Natural killer cell (primary cell): ENCODE measurements around the gene VPS4B. TPM values are rescaled to one million over a fixed set of nuclear protein-coding genes. Genes with fewer than 3 reads are reported as not detected.
A peak's percentile ranks its signal among the peaks of the same experiment; 100 is the strongest.
"Not testable (repeated sequence)": the region's sequence is repeated elsewhere in the genome, so short reads cannot be mapped to it uniquely, and the experiment has no call there.

ENCODE experiments used
- ATAC-seq, 3 donors: fragments of 150-1000 bp in 2 of 3; fragments of 200-7000 bp in 1 of 3; cut with Tn5 transposase; 1 replicate in 1 of 3; 2 replicates in 2 of 3; pipeline ENCODE4 v1.10.0; 2021; ENCODE audit warnings: mild to moderate bottlenecking in 2 of 3, moderate library complexity in 2 of 3
- DNase-seq, 2 donors: peaks; one replicate each; pipeline versions ENCODE4 v3.0.0 to v3.0.0-alpha.2; 2013 to 2021; ENCODE audit warnings: mixed read lengths in 1 of 2
- H3K27ac ChIP-seq: one replicate; pipeline ENCODE4 v1.5.1; 2013; ENCODE audit warnings: mild to moderate bottlenecking, low read length
- H3K27me3 ChIP-seq: one replicate; pipeline ENCODE4 v1.6.1; 2013; ENCODE audit warnings: low read length; ENCODE audit not compliant: control insufficient read depth, insufficient read depth
- H3K36me3 ChIP-seq: one replicate; pipeline ENCODE4 v1.6.1; 2013; ENCODE audit warnings: low read length; ENCODE audit not compliant: control insufficient read depth, insufficient read depth
- H3K4me1 ChIP-seq: one replicate; pipeline ENCODE4 v1.6.1; 2013; ENCODE audit warnings: low read length; ENCODE audit not compliant: control insufficient read depth, insufficient read depth
- H3K4me3 ChIP-seq: one replicate; pipeline ENCODE4 v1.5.1; 2013; ENCODE audit warnings: low read length
- H3K9me3 ChIP-seq: one replicate; pipeline ENCODE4 v1.6.1; 2013; ENCODE audit warnings: low read length; ENCODE audit not compliant: control insufficient read depth, insufficient read depth
- H3K27ac Mint-ChIP-seq, 2 donors: one replicate each; pipeline ENCODE4 v1.8.0; 2022; ENCODE audit warnings: mild to moderate bottlenecking in 2 of 2, mixed read lengths in 2 of 2, moderate library complexity in 1 of 2
- H3K27me3 Mint-ChIP-seq, 2 donors: one replicate each; pipeline ENCODE4 v1.8.0; 2022; ENCODE audit warnings: low read depth in 2 of 2, mixed read lengths in 2 of 2
- H3K36me3 Mint-ChIP-seq: one replicate; pipeline ENCODE4 v1.8.0; 2022; ENCODE audit warnings: mixed read lengths
- H3K4me1 Mint-ChIP-seq, 2 donors: one replicate each; pipeline ENCODE4 v1.8.0; 2022; ENCODE audit warnings: mixed read lengths in 2 of 2
- H3K4me3 Mint-ChIP-seq: one replicate; pipeline ENCODE4 v1.8.0; 2022; ENCODE audit warnings: mild to moderate bottlenecking, moderate library complexity, mixed read lengths
- H3K9me3 Mint-ChIP-seq, 2 donors: one replicate each; pipeline ENCODE4 v1.8.0; 2022; ENCODE audit warnings: mixed read lengths in 2 of 2
- WGBS: methylation state at CpG from one replicate; pipeline ENCODE4 v1.1.7; 2013; ENCODE audit warnings: missing lambda C conversion rate; ENCODE audit not compliant: insufficient coverage; 5-methylcytosine and 5-hydroxymethylcytosine counted together
- intact Hi-C: fragments of 100-400 bp; cut with micrococcal nuclease; formaldehyde crosslinking; loops from one replicate; pipeline ENCODE4 v1.14.2; 2022
- total RNA-seq, 4 donors: library from RNA; stranded (reverse); fragments of 120-200 nt in 1 of 4; gene quantifications; one replicate each; pipeline versions ENCODE4 v1.2.3 to v1.2.4, GENCODE V29; 2013 to 2022
- TF ChIP-seq, protein P1 (sequence below): fragments of 200-600 bp; IDR thresholded peaks from one replicate; pipeline ENCODE4 v1.8.0; 2022; ENCODE audit warnings: antibody characterized with exemption

Gene VPS4B
- total RNA-seq, 3 donors from 2014 or later (not counting 1 experiment from before 2014, with no cell fraction given): 101 to 128 (median 107) TPM

DNA sequence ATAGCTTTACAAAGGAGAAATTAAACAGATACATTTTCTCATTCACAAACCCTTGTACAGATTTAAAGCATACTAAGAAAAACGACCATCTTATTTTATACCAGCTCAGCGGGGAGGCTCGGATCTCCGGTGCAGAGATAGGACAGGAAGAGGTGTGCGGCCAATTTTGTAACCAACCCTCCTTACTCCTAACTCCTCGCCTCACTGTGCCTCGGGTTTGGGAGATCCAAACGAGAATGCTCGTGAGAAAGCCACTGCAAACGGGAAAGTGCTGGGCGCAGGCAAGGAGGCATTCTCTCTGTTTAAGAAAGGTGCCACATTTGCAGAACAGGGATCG is 56.4 kb downstream of the VPS4B start:
- DNase-seq (no peak), ATAC-seq (no peak)
- Mint-ChIP-seq H3K4me3 (peak overlapping the region; percentile 86), H3K27ac (peak overlapping the region; percentile 30 to 69), H3K4me1 (peaks cover 51 to 54% of the 10 kb centered on the region in 2 donors), H3K27me3 (peaks cover 3 to 10% of the 10 kb centered on the region in 2 donors), H3K36me3 (no peaks in the 10 kb centered on the region), H3K9me3 (peaks cover 3% of the 10 kb centered on the region in 2 donors)
- Histone ChIP-seq H3K36me3 (peaks cover 2% of the 10 kb centered on the region), H3K4me1 (peaks cover 36% of the 10 kb centered on the region), H3K4me3 (peak overlapping the region; percentile 77), H3K27me3 (no peaks in the 10 kb centered on the region), H3K9me3 (no peaks in the 10 kb centered on the region), H3K27ac (peak overlapping the region; percentile 1)
- TF ChIP-seq, protein P1, sequence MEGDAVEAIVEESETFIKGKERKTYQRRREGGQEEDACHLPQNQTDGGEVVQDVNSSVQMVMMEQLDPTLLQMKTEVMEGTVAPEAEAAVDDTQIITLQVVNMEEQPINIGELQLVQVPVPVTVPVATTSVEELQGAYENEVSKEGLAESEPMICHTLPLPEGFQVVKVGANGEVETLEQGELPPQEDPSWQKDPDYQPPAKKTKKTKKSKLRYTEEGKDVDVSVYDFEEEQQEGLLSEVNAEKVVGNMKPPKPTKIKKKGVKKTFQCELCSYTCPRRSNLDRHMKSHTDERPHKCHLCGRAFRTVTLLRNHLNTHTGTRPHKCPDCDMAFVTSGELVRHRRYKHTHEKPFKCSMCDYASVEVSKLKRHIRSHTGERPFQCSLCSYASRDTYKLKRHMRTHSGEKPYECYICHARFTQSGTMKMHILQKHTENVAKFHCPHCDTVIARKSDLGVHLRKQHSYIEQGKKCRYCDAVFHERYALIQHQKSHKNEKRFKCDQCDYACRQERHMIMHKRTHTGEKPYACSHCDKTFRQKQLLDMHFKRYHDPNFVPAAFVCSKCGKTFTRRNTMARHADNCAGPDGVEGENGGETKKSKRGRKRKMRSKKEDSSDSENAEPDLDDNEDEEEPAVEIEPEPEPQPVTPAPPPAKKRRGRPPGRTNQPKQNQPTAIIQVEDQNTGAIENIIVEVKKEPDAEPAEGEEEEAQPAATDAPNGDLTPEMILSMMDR: no peak
- 5% methylated on average over 12 of the region's 12 CpGs for WGBS
- intact Hi-C loops: loop anchor here (2.0 to 5.0 kb wide), 2 partner anchors 36 to 45 kb away; no protein-coding TSS in a partner anchor

DNA sequence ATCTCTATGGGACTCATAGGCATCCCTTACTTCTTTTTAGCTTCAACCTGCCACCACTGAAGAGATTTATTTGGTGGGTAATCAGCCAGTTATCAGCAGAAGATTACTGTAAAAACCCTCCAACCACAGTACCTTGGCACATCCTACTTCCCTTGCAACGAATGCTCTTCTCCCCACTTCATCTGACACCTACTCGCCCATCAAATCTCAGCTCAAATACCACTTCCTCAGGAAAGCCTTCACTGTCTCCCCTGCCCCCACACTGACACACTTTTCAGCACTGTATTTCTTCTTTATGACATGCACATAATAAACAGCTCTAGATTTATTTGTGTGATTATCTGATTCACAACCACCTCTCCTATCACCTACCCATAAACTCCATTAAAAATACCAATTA is 58.3 kb downstream of the VPS4B start:
- H3K9me3 ChIP-seq: no peaks in the 10 kb centered on the region
- intact Hi-C loops: loop anchor here (1.0 kb wide), 1 partner anchor 209 kb away; no protein-coding TSS in a partner anchor
- no peak overlapping the region for H3K27ac ChIP-seq
- peak overlapping the region in 1 of 2 donors; percentile 9 for H3K27ac Mint-ChIP-seq
- H3K36me3 Mint-ChIP-seq: no peaks in the 10 kb centered on the region
- H3K4me3 ChIP-seq: no peak overlapping the region
- no peaks in the 10 kb centered on the region for H3K27me3 ChIP-seq
- H3K9me3 Mint-ChIP-seq: peaks cover 3% of the 10 kb centered on the region in 2 donors
- H3K27me3 Mint-ChIP-seq: peaks cover 2 to 7% of the 10 kb centered on the region in 2 donors
- ATAC-seq (peak; percentile 46 to 68 (median 60)), DNase-seq (peak; percentile 26 to 73)
- TF ChIP-seq, protein P1: no peak
- peaks cover 49 to 52% of the 10 kb centered on the region in 2 donors for H3K4me1 Mint-ChIP-seq
- WGBS: 0% methylated on average over 2 of the region's 2 CpGs
- H3K4me1 ChIP-seq: peaks cover 36% of the 10 kb centered on the region
- H3K36me3 ChIP-seq: peaks cover 2% of the 10 kb centered on the region
- H3K4me3 Mint-ChIP-seq: peak overlapping the region; percentile 32

DNA sequence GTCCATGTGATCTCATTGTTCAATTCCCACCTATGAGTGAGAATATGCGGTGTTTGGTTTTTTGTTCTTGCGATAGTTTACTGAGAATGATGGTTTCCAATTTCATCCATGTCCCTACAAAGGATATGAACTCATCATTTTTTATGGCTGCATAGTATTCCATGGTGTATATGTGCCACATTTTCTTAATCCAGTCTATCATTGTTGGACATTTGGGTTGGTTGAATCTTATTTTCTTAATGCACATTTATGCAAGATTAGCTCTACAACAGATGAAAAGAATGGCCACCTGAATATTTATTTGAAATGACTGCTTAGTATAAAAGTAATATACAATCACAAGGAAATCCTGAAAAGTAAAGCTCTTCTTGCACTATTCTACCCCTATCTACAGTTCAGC is 58.9 kb downstream of the VPS4B start:
- H3K4me1 ChIP-seq: peaks cover 36% of the 10 kb centered on the region
- ATAC-seq, H3K9me3 Mint-ChIP-seq, H3K36me3 ChIP-seq, H3K36me3 Mint-ChIP-seq, H3K27me3 ChIP-seq, H3K27ac Mint-ChIP-seq, H3K4me3 ChIP-seq, H3K27ac ChIP-seq, H3K9me3 ChIP-seq, DNase-seq, intact Hi-C loops, H3K27me3 Mint-ChIP-seq: not testable (repeated sequence)
- peak overlapping the region; percentile 32 for H3K4me3 Mint-ChIP-seq
- no CpG with 5 or more reads among the region's 2 CpGs for WGBS
- peaks cover 44 to 47% of the 10 kb centered on the region in 2 donors for H3K4me1 Mint-ChIP-seq

DNA sequence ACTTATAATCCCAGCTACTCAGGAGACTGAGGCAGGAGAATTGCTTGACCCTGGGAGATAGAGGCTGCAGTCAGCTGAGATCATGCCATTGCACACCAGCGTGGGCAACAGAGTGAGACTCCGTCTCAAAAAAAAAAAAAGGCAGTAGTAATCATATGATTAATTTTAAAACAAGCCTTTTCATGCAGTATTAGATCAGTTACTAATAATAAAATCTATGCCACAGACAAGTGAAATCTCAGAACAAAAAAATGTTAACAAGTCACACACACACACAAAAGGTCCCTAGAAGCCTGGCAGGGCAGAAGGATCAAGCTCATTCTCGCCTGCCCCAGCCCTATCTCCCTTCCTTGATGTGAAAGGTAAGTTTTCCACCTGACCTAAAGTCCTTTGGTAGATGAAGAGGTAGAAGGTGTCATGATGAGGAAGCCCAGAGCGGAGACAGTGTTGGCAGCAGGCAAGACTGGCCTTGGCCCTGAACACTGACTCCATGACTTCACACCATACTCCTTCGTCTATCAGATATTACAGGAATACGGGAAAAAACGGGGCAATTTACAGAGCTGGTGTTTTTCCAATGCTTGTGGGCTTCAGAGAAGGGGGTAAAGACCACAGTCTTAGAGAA is 65.9 kb downstream of the VPS4B start:
- no peak for DNase-seq
- intact Hi-C loops: no loop called here
- H3K27me3 ChIP-seq: no peaks in the 10 kb centered on the region
- WGBS: 93% methylated on average over 4 of the region's 7 CpGs
- no peaks in the 10 kb centered on the region for H3K9me3 Mint-ChIP-seq
- H3K27me3 Mint-ChIP-seq: no peaks in the 10 kb centered on the region
- no peak overlapping the region for H3K27ac Mint-ChIP-seq
- H3K4me1 ChIP-seq: no peaks in the 10 kb centered on the region
- peaks cover 23% of the 10 kb centered on the region for H3K36me3 ChIP-seq
- ATAC-seq: no peak
- H3K4me1 Mint-ChIP-seq: no peaks in the 10 kb centered on the region
- no peak overlapping the region for H3K4me3 Mint-ChIP-seq
- H3K9me3 ChIP-seq: no peaks in the 10 kb centered on the region
- H3K27ac ChIP-seq: no peak overlapping the region
- TF ChIP-seq, protein P1: no peak
- H3K4me3 ChIP-seq: no peak overlapping the region
- no peaks in the 10 kb centered on the region for H3K36me3 Mint-ChIP-seq
